GM12878 (cell line): ENCODE measurements around the gene NDUFA12. TPM values are rescaled to one million over a fixed set of nuclear protein-coding genes. Genes with fewer than 3 reads are reported as not detected.

Source experiments
- ASH2L ChIP-seq: fragments of 300-600, 200-600 bp; sonication (generic); IDR thresholded peaks from 2 replicates; pipeline ENCODE4 v1.6.1; 2017; ENCODE audit warnings: low read depth, mild to moderate bottlenecking, borderline replicate concordance
- CBFB ChIP-seq: IDR thresholded peaks from 2 replicates; pipeline ENCODE4 v1.6.1; 2016; ENCODE audit warnings: antibody characterized with exemption, low read depth
- FOXM1 ChIP-seq: IDR thresholded peaks from 2 replicates; pipeline ENCODE4 v1.6.1; 2012; ENCODE audit warnings: low read depth, mild to moderate bottlenecking, inconsistent platforms, low read length, moderate library complexity
- JUND ChIP-seq: IDR thresholded peaks from 2 replicates; pipeline ENCODE4 v1.6.1; 2012; ENCODE audit warnings: low read depth, mild to moderate bottlenecking, low read length, improper control_type of control experiment, moderate library complexity
- MEF2A ChIP-seq: IDR thresholded peaks from 2 replicates; pipeline ENCODE4 v1.6.1; 2011; ENCODE audit warnings: low read depth, mild to moderate bottlenecking, low read length, moderate library complexity; ENCODE audit not compliant: insufficient read depth
- MLLT1 ChIP-seq: fragments of 450-650 bp; IDR thresholded peaks from 2 replicates; pipeline ENCODE4 v1.6.1; 2016; ENCODE audit warnings: mild to moderate bottlenecking
- POLR2A ChIP-seq: IDR thresholded peaks from 2 replicates; pipeline ENCODE4 v1.6.1; 2011; ENCODE audit warnings: low read depth, mild to moderate bottlenecking, low read length
- POU2F2 ChIP-seq: IDR thresholded peaks from 3 replicates; pipeline ENCODE4 v1.6.1; 2011; ENCODE audit warnings: low read depth, mild to moderate bottlenecking, low read length, borderline replicate concordance
- RCOR1 ChIP-seq: conservative IDR thresholded peaks from 2 replicates; pipeline ENCODE4 v1.6.1; 2012; ENCODE audit warnings: low read depth, low read length, improper control_type of control experiment
- ZBED1 ChIP-seq: IDR thresholded peaks from 2 replicates; pipeline ENCODE4 v1.6.1; 2016; ENCODE audit warnings: borderline replicate concordance
- ZBTB40 ChIP-seq: fragments of 450-650 bp; IDR thresholded peaks from 2 replicates; pipeline ENCODE4 v1.6.1; 2016; ENCODE audit warnings: mild to moderate bottlenecking, moderate library complexity, borderline replicate concordance
- ZSCAN29 ChIP-seq: fragments of 450-650 bp; IDR thresholded peaks from 2 replicates; pipeline ENCODE4 v1.6.1; 2017; ENCODE audit warnings: mild to moderate bottlenecking, moderate library complexity
- polyA plus RNA-seq, 11 experiments: library from polyadenylated mRNA; depleted of rRNA in 4 of 11; unstranded in 6 of 11; stranded (reverse) in 5 of 11; fragments of >200 nt; fragmentation: Nextera tagmentation in 4 of 11; fragmentation: Illumina TruSeq in 1 of 11; extraction: Ambion mirVana in 4 of 11; extraction: Trizol in 1 of 11; gene quantifications; 1 replicate in 1 of 11; 2 replicates in 10 of 11; pipeline versions ENCODE4 v1.2.1 to v1.2.3, GENCODE V29; 2011 to 2016; ENCODE audit warnings: inconsistent platforms in 2 of 11, missing spikeins in 2 of 11, low read depth in 1 of 11
- total RNA-seq, 4 experiments: library from RNA; depleted of rRNA in 3 of 4; stranded (reverse); fragments of >200 nt in 3 of 4; fragmentation: Illumina TruSeq in 1 of 4; extraction: Trizol in 1 of 4; gene quantifications; 2 replicates each; pipeline versions ENCODE4 v1.2.1 to v1.2.3, GENCODE V29; 2013 to 2021
- TF ChIP-seq, protein P1 (sequence below): fragments of 450-650 bp; IDR thresholded peaks from 2 replicates; pipeline ENCODE4 v1.6.1; 2017; ENCODE audit warnings: low read depth, mild to moderate bottlenecking, moderate library complexity
- TF ChIP-seq, protein P2 (sequence below): IDR thresholded peaks from 2 replicates; pipeline ENCODE4 v1.6.1; 2011; ENCODE audit warnings: mild to moderate bottlenecking, low read depth, low read length, moderate library complexity; ENCODE audit not compliant: insufficient replicate concordance
- TF ChIP-seq, protein P3 (sequence below): fragments of 450-650 bp; IDR thresholded peaks from 2 replicates; pipeline ENCODE4 v1.6.1; 2017; ENCODE audit warnings: mild to moderate bottlenecking, moderate library complexity
- TF ChIP-seq, protein P4 (sequence below): IDR thresholded peaks from 2 replicates; pipeline ENCODE4 v1.6.1; 2012; ENCODE audit warnings: low read depth, low read length, improper control_type of control experiment

The NDUFA12 gene
- total and polyA plus RNA-seq, 10 of the 15 experiments (the other 5 are each of a cell fraction or from before 2014, with no cell fraction given) = 141 to 1,021 (median 295) TPM

- TF ChIP-seq MLLT1 (no peak), POLR2A (peak; percentile 95), JUND (no peak), RCOR1 (no peak), FOXM1 (peak; percentile 21; the same call in 1 of the 2 replicates), MEF2A (no peak), POU2F2 (peak; percentile 80), ASH2L (no peak), ZBED1 (peak; percentile 31; the same call in 1 of the 2 replicates), ZSCAN29 (peak; percentile 71; the same call in 1 of the 2 replicates), CBFB (peak; percentile 56), ZBTB40 (peak; percentile 91)
- TF ChIP-seq, protein P1, sequence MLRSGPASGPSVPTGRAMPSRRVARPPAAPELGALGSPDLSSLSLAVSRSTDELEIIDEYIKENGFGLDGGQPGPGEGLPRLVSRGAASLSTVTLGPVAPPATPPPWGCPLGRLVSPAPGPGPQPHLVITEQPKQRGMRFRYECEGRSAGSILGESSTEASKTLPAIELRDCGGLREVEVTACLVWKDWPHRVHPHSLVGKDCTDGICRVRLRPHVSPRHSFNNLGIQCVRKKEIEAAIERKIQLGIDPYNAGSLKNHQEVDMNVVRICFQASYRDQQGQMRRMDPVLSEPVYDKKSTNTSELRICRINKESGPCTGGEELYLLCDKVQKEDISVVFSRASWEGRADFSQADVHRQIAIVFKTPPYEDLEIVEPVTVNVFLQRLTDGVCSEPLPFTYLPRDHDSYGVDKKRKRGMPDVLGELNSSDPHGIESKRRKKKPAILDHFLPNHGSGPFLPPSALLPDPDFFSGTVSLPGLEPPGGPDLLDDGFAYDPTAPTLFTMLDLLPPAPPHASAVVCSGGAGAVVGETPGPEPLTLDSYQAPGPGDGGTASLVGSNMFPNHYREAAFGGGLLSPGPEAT = peak; percentile 91
- TF ChIP-seq, protein P2, sequence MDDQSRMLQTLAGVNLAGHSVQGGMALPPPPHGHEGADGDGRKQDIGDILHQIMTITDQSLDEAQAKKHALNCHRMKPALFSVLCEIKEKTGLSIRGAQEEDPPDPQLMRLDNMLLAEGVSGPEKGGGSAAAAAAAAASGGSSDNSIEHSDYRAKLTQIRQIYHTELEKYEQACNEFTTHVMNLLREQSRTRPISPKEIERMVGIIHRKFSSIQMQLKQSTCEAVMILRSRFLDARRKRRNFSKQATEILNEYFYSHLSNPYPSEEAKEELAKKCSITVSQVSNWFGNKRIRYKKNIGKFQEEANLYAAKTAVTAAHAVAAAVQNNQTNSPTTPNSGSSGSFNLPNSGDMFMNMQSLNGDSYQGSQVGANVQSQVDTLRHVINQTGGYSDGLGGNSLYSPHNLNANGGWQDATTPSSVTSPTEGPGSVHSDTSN = peak; percentile 94
- TF ChIP-seq, protein P3, sequence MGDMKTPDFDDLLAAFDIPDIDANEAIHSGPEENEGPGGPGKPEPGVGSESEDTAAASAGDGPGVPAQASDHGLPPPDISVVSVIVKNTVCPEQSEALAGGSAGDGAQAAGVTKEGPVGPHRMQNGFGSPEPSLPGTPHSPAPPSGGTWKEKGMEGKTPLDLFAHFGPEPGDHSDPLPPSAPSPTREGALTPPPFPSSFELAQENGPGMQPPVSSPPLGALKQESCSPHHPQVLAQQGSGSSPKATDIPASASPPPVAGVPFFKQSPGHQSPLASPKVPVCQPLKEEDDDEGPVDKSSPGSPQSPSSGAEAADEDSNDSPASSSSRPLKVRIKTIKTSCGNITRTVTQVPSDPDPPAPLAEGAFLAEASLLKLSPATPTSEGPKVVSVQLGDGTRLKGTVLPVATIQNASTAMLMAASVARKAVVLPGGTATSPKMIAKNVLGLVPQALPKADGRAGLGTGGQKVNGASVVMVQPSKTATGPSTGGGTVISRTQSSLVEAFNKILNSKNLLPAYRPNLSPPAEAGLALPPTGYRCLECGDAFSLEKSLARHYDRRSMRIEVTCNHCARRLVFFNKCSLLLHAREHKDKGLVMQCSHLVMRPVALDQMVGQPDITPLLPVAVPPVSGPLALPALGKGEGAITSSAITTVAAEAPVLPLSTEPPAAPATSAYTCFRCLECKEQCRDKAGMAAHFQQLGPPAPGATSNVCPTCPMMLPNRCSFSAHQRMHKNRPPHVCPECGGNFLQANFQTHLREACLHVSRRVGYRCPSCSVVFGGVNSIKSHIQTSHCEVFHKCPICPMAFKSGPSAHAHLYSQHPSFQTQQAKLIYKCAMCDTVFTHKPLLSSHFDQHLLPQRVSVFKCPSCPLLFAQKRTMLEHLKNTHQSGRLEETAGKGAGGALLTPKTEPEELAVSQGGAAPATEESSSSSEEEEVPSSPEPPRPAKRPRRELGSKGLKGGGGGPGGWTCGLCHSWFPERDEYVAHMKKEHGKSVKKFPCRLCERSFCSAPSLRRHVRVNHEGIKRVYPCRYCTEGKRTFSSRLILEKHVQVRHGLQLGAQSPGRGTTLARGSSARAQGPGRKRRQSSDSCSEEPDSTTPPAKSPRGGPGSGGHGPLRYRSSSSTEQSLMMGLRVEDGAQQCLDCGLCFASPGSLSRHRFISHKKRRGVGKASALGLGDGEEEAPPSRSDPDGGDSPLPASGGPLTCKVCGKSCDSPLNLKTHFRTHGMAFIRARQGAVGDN = peak; percentile 89
- TF ChIP-seq, protein P4, sequence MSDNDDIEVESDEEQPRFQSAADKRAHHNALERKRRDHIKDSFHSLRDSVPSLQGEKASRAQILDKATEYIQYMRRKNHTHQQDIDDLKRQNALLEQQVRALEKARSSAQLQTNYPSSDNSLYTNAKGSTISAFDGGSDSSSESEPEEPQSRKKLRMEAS = no peak; the same call in 1 of the 2 replicates
These were observed at the start of gene NDUFA12 (continued) for GRCh38 chr12:95003213-95003920.
